Right lobe of liver (tissue), 6 donors: Measurements from ENCODE around the gene KLF11. TPM values are rescaled to one million over a fixed set of nuclear protein-coding genes. Genes with fewer than 3 reads are reported as not detected.

Source experiments
- ATAC-seq, 4 donors: fragments of 200-7000 bp; cut with Tn5 transposase; one replicate each; pipeline ENCODE4 v1.9.1; 2020; ENCODE audit warnings: mild to moderate bottlenecking in 4 of 4, moderate library complexity in 4 of 4
- DNase-seq, 3 donors: peaks; one replicate each; pipeline ENCODE4 v3.0.0-alpha.2; 2020
- H3K27ac ChIP-seq, 3 donors: fragments of 200-600 bp; one replicate each; pipeline ENCODE4 v1.8.0; 2022
- H3K27me3 ChIP-seq, 2 donors: fragments of 200-600 bp; one replicate each; pipeline ENCODE4 v1.8.0; 2022
- H3K36me3 ChIP-seq, 4 donors: fragments of 200-600 bp; sonication (generic) in 1 of 4; one replicate each; pipeline versions ENCODE4 v1.5.1 to v1.8.0; 2017 to 2022; ENCODE audit warnings: control low read depth in 1 of 4
- H3K4me1 ChIP-seq, 4 donors: fragments of 200-600 bp; sonication (generic) in 1 of 4; one replicate each; pipeline versions ENCODE4 v1.5.1 to v1.8.0; 2017 to 2022; ENCODE audit warnings: control low read depth in 1 of 4
- H3K4me3 ChIP-seq, 3 donors: fragments of 200-600 bp; one replicate each; pipeline ENCODE4 v1.8.0; 2022
- H3K9me3 ChIP-seq, 4 donors: fragments of 200-600 bp; sonication (generic) in 1 of 4; one replicate each; pipeline versions ENCODE4 v1.5.1 to v1.8.0; 2017 to 2022; ENCODE audit warnings: control low read depth in 1 of 4
- CTCF ChIP-seq, 4 donors: fragments of 200-600 bp in 3 of 4; fragments of 450-650 bp in 1 of 4; IDR thresholded peaks; one replicate each; pipeline versions ENCODE4 v1.5.1 to v1.8.0; 2016 to 2022; ENCODE audit warnings: antibody characterized with exemption in 4 of 4, mild to moderate bottlenecking in 2 of 4
- POLR2A ChIP-seq: fragments of 450-650 bp; IDR thresholded peaks from one replicate; pipeline ENCODE4 v1.6.1; 2017; ENCODE audit warnings: antibody characterized with exemption, mild to moderate bottlenecking
- WGBS: methylation state at CpG from one replicate; pipeline ENCODE4 v1.1.6; 2018; ENCODE audit warnings: low coverage, low lambda C conversion rate; ENCODE audit not compliant: insufficient coverage; ENCODE audit errors: missing lambda C conversion rate; 5-methylcytosine and 5-hydroxymethylcytosine counted together
- intact Hi-C, 2 donors: fragments of 100-400 bp; cut with DNase I; formaldehyde crosslinking; loops; one replicate each; pipeline versions ENCODE4 v1.11.2 to v1.14.1; 2022
- total RNA-seq, 6 experiments: library from RNA; depleted of rRNA in 2 of 6; stranded (reverse); fragments of >200 nt in 2 of 6; fragmentation: NEBNext Ultra II Directional in 3 of 6; extraction: Animal tissue kit (Norgen Biotek cat#: 25700) in 3 of 6; gene quantifications; one replicate each; pipeline versions ENCODE4 v1.1.0 to v1.2.4, GENCODE V29; 2016 to 2023
- donor health status: DM: no; HTN: yes; CAD: no.
- donor health status: DM: no; HTN: no; CAD: no.
- donor health status: DM: no; HTN: no; CAD: no.
- donor health status: DM: no; HTN: yes; CAD: no.
- donor health status: DM: no; HTN: yes; CAD: no.

Gene KLF11
- total RNA-seq, 6 experiments from 2014 or later: 10.9 to 40.1 (median 27.8) TPM

- Histone ChIP-seq H3K27ac (no peak overlapping the region), H3K4me1 (peaks cover 0 to 6% (median 0%) of the 10 kb centered on the region in 4 donors), H3K36me3 (no peaks in the 10 kb centered on the region), H3K9me3 (no peaks in the 10 kb centered on the region), H3K4me3 (no peak overlapping the region), H3K27me3 (peaks cover 0 to 7% of the 10 kb centered on the region in 2 donors)
- peak in 1 of 3 donors; percentile 9 for DNase-seq
- TF ChIP-seq POLR2A (no peak), CTCF (IDR thresholded peaks at IDR 0.05) (no peak)
- intact Hi-C loops: no loop called here
- 77% methylated on average over 4 of the region's 6 CpGs for WGBS
- no peak for ATAC-seq
Measured at GRCh38 chr2:10085043-10085667, 41.8 kb downstream of the KLF11 start.

GRCh38 chr2:10085668-10086059 lies 42.3 kb downstream of the KLF11 start:
- 55% methylated on average over 8 of the region's 11 CpGs for WGBS
- peaks cover 0 to 1% (median 0%) of the 10 kb centered on the region in 4 donors for H3K4me1 ChIP-seq
- intact Hi-C loops: no loop called here
- TF ChIP-seq CTCF (IDR thresholded peaks at IDR 0.05) (no peak), POLR2A (no peak)
- no peaks in the 10 kb centered on the region for H3K36me3 ChIP-seq
- no peak overlapping the region for H3K27ac ChIP-seq
- DNase-seq (no peak), ATAC-seq (peak in 1 of 4 donors; percentile 35)
- peaks cover 0 to 2% of the 10 kb centered on the region in 2 donors for H3K27me3 ChIP-seq
- H3K4me3 ChIP-seq: no peak overlapping the region
- H3K9me3 ChIP-seq: no peaks in the 10 kb centered on the region

GRCh38 chr2:10086950-10087349 lies 43.6 kb downstream of the KLF11 start:
- WGBS: 38% methylated on average over 3 of the region's 4 CpGs
- TF ChIP-seq CTCF (IDR thresholded peaks at IDR 0.05): no peak
- Histone ChIP-seq H3K36me3 (no peaks in the 10 kb centered on the region), H3K4me1 (no peaks in the 10 kb centered on the region), H3K4me3 (no peak overlapping the region), H3K27ac (no peak overlapping the region), H3K9me3 (no peaks in the 10 kb centered on the region), H3K27me3 (no peaks in the 10 kb centered on the region)
- DNase-seq (no peak), ATAC-seq (peak in 2 of 4 donors; percentile 19 to 41)
- intact Hi-C loops: no loop called here

GRCh38 chr2:10087360-10087759 lies 44.0 kb downstream of the KLF11 start:
- no peaks in the 10 kb centered on the region for H3K4me1 ChIP-seq
- no peaks in the 10 kb centered on the region for H3K36me3 ChIP-seq
- no peak overlapping the region for H3K4me3 ChIP-seq
- no peaks in the 10 kb centered on the region for H3K9me3 ChIP-seq
- no peak overlapping the region for H3K27ac ChIP-seq
- ATAC-seq (no peak), DNase-seq (no peak)
- TF ChIP-seq CTCF (IDR thresholded peaks at IDR 0.05): no peak
- intact Hi-C loops: no loop called here
- WGBS: 63% methylated on average over 5 of the region's 8 CpGs
- no peaks in the 10 kb centered on the region for H3K27me3 ChIP-seq
